DOHH2 (cell line): ENCODE results near the gene PSMA7.

ENCODE experiments used
- H3F3A ChIP-seq: fragments of 200-600 bp; sonication (generic), shearing (Covaris generic); 2 replicates; pipeline ENCODE4 v1.6.0; 2016; ENCODE audit warnings: antibody characterized with exemption, mild to moderate bottlenecking; ENCODE audit not compliant: control insufficient read depth, insufficient read depth
- H3K27ac ChIP-seq: fragments of 200-600 bp; sonication (generic); 2 replicates; pipeline ENCODE4 v1.5.1; 2014; ENCODE audit warnings: low read depth, mild to moderate bottlenecking, low read length, moderate library complexity
- H3K27me3 ChIP-seq: fragments of 200-600 bp; sonication (generic); 2 replicates; pipeline ENCODE4 v1.6.1; 2014; ENCODE audit warnings: mild to moderate bottlenecking, low read length, mixed read lengths; ENCODE audit not compliant: control insufficient read depth
- H3K36me3 ChIP-seq: fragments of 200-600 bp; sonication (generic); 2 replicates; pipeline ENCODE4 v1.6.1; 2014; ENCODE audit warnings: mild to moderate bottlenecking, low read length, moderate library complexity, mixed read lengths; ENCODE audit not compliant: control insufficient read depth
- H3K4me1 ChIP-seq: fragments of 200-600 bp; sonication (generic); 2 replicates; pipeline ENCODE4 v1.6.1; 2014; ENCODE audit warnings: mild to moderate bottlenecking, low read length, mixed read lengths; ENCODE audit not compliant: control insufficient read depth
- H3K4me2 ChIP-seq: fragments of 200-600 bp; sonication (generic); 2 replicates; pipeline ENCODE4 v1.6.0; 2014; ENCODE audit warnings: mild to moderate bottlenecking, low read length, moderate library complexity
- H3K4me3 ChIP-seq: fragments of 200-600 bp; sonication (generic); 2 replicates; pipeline ENCODE4 v1.5.1; 2014; ENCODE audit warnings: mild to moderate bottlenecking, low read length, mixed read lengths
- H3K79me2 ChIP-seq: fragments of 200-600 bp; sonication (generic); 2 replicates; pipeline ENCODE4 v1.6.1; 2014; ENCODE audit warnings: mild to moderate bottlenecking, low read length, mixed read lengths; ENCODE audit not compliant: control insufficient read depth
- H3K9me2 ChIP-seq: fragments of 200-600 bp; sonication (generic); replicated peaks from 2 replicates; pipeline ENCODE4 v1.6.1; 2014; ENCODE audit warnings: mild to moderate bottlenecking, low read length, mixed read lengths; ENCODE audit not compliant: control insufficient read depth
- H3K9me3 ChIP-seq: fragments of 200-600 bp; sonication (generic); 2 replicates; pipeline ENCODE4 v1.6.1; 2014; ENCODE audit warnings: antibody characterized with exemption, low read length, mixed read lengths; ENCODE audit not compliant: control insufficient read depth, insufficient read depth
- H4K20me1 ChIP-seq: fragments of 200-600 bp; sonication (generic); 2 replicates; pipeline ENCODE4 v1.6.0; 2014; ENCODE audit warnings: low read depth, mild to moderate bottlenecking, antibody characterized with exemption, low read length, moderate library complexity; ENCODE audit not compliant: control insufficient read depth, insufficient read depth
- CTCF ChIP-seq: fragments of 200-600 bp; sonication (generic); IDR thresholded peaks from one replicate; pipeline ENCODE4 v1.5.1; 2014; ENCODE audit warnings: antibody characterized with exemption, mild to moderate bottlenecking, low read depth, low read length; ENCODE audit not compliant: poor library complexity, severe bottlenecking
- EZH2phosphoT487 ChIP-seq: fragments of 200-600 bp; sonication (generic); IDR thresholded peaks from 2 replicates; pipeline ENCODE4 v1.6.1; 2017; ENCODE audit warnings: borderline replicate concordance, mild to moderate bottlenecking, antibody characterized with exemption, low read length, moderate library complexity, mixed read lengths

PSMA7 gene

DNA sequence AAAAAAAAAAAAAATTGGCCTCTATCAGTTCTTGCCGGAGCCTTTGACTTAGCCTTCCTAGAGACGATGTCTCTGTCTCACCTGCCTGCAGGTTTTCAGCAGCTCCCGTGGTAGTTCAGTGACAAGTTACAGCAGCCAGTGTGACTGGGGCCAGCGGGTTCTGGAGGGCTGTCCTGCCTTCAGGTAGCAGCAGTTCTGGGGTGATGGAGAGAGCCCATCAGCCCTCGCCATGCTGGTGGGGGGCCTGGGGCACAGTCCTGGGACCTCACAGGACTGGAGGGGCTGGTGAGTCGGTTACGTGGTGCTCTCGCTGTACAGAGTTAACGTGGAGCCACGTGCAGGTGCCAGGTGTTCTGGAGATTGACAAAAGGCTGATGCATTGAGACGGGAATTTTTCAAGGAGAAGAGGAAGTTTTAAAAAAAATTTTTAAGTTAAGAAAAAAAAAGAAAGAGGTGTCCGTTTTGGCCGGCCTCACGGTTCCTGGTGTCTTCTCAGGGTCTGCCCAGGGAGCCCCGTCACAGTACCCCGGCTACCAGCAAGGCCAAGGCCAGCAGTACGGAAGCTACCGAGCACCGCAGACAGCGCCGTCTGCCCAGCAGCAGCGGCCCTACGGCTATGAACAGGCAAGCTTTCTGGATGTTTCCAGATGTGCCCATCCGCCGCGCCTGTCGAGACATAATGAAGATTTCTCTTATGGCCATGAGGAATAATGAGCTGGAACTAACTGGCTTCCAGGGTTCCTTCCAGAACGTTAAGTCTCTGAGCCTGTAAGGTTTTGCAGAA, 31.0 kb upstream of the PSMA7 start:
- H4K20me1 ChIP-seq = no peaks in the 10 kb centered on the region
- H3K27ac ChIP-seq = no peak overlapping the region
- no peaks in the 10 kb centered on the region for H3K4me1 ChIP-seq
- H3K79me2 ChIP-seq = no peaks in the 10 kb centered on the region
- no peaks in the 10 kb centered on the region for H3K9me2 ChIP-seq
- H3K27me3 ChIP-seq = no peaks in the 10 kb centered on the region
- no peak overlapping the region for H3K4me3 ChIP-seq
- H3K36me3 ChIP-seq = peaks cover 2% of the 10 kb centered on the region; the same call in 1 of the 2 replicates
- no peaks in the 10 kb centered on the region for H3F3A ChIP-seq
- H3K9me3 ChIP-seq = no peaks in the 10 kb centered on the region
- H3K4me2 ChIP-seq = no peak overlapping the region
- no peak for TF ChIP-seq EZH2phosphoT487
- no peak for TF ChIP-seq CTCF

GRCh38 chr20:62172666-62173065, 29.5 kb upstream of the PSMA7 start:
- Histone ChIP-seq H3K36me3 (peaks cover 8% of the 10 kb centered on the region; the same call in 1 of the 2 replicates), H3K27me3 (no peaks in the 10 kb centered on the region)

GRCh38 chr20:62171245-62171644, 28.1 kb upstream of the PSMA7 start:
- H3K9me2 ChIP-seq = no peaks in the 10 kb centered on the region
- H3K79me2 ChIP-seq = no peaks in the 10 kb centered on the region
- TF ChIP-seq EZH2phosphoT487 (no peak), CTCF (no peak)
- no peak overlapping the region for H3K27ac ChIP-seq
- no peaks in the 10 kb centered on the region for H3K9me3 ChIP-seq
- peaks cover 10% of the 10 kb centered on the region for H3K36me3 ChIP-seq
- H3K4me3 ChIP-seq = no peak overlapping the region
- H3F3A ChIP-seq = no peaks in the 10 kb centered on the region
- H3K4me2 ChIP-seq = no peak overlapping the region
- no peaks in the 10 kb centered on the region for H4K20me1 ChIP-seq
- H3K27me3 ChIP-seq = no peaks in the 10 kb centered on the region
- no peaks in the 10 kb centered on the region for H3K4me1 ChIP-seq

More at GRCh38 chr20:62172666-62173065, 29.5 kb upstream of the PSMA7 start:
- H3K4me2 ChIP-seq = no peak overlapping the region
- no peaks in the 10 kb centered on the region for H4K20me1 ChIP-seq
- no peaks in the 10 kb centered on the region for H3K9me3 ChIP-seq
- no peaks in the 10 kb centered on the region for H3K4me1 ChIP-seq
- no peak overlapping the region for H3K4me3 ChIP-seq
- no peak overlapping the region for H3K27ac ChIP-seq
- TF ChIP-seq CTCF = no peak
- no peak for TF ChIP-seq EZH2phosphoT487
- H3F3A ChIP-seq = no peaks in the 10 kb centered on the region
- H3K9me2 ChIP-seq = no peaks in the 10 kb centered on the region
- H3K79me2 ChIP-seq = no peaks in the 10 kb centered on the region
